HepG2 (cell line): ENCODE results near the gene DCDC1. TPM values are rescaled to one million over a fixed set of nuclear protein-coding genes. Genes with fewer than 3 reads are reported as not detected.

Experiments
- ARNT ChIP-seq: fragments of 450-650 bp; IDR thresholded peaks from 2 replicates; pipeline ENCODE4 v1.6.1; 2017
- ATF5 ChIP-seq: sonication (generic); formaldehyde crosslinking; IDR thresholded peaks from 2 replicates; pipeline ENCODE4 v1.4.0; 2020; ENCODE audit warnings: mild to moderate bottlenecking, low read depth, missing genetic modification reagents
- FOXK1 ChIP-seq: sonication (generic); formaldehyde crosslinking; IDR thresholded peaks from 2 replicates; pipeline ENCODE4 v1.4.0; 2020; ENCODE audit warnings: low read depth, missing genetic modification reagents, borderline replicate concordance
- GFI1 ChIP-seq: sonication (generic); formaldehyde crosslinking; IDR thresholded peaks from 2 replicates; pipeline ENCODE4 v1.5.0; 2020; ENCODE audit warnings: missing genetic modification reagents, mild to moderate bottlenecking, borderline replicate concordance
- HOXA3 ChIP-seq: sonication (generic); formaldehyde crosslinking; IDR thresholded peaks from 2 replicates; pipeline ENCODE4 v1.5.0; 2020; ENCODE audit warnings: missing genetic modification reagents
- MIXL1 ChIP-seq: IDR thresholded peaks from 2 replicates; pipeline ENCODE4 v1.6.1; 2016
- PLRG1 ChIP-seq: fragments of 450-650 bp; conservative IDR thresholded peaks from 2 replicates; pipeline ENCODE4 v1.6.1; 2016
- POGK ChIP-seq: sonication (generic); formaldehyde crosslinking; conservative IDR thresholded peaks from 2 replicates; pipeline ENCODE4 v1.8.0; 2022; ENCODE audit warnings: mild to moderate bottlenecking, moderate library complexity, missing genetic modification reagents
- POGZ ChIP-seq: sonication (generic); formaldehyde crosslinking; IDR thresholded peaks from 2 replicates; pipeline ENCODE4 v1.4.0; 2020; ENCODE audit warnings: mild to moderate bottlenecking, missing genetic modification reagents
- REPIN1 ChIP-seq: sonication (generic); formaldehyde crosslinking; IDR thresholded peaks from 2 replicates; pipeline ENCODE4 v1.8.0; 2022; ENCODE audit warnings: missing genetic modification reagents, low read depth, mild to moderate bottlenecking, borderline replicate concordance
- REST ChIP-seq, 2 experiments: IDR thresholded peaks; 2 replicates each; pipeline ENCODE4 v1.6.1; 2011 to 2012; ENCODE audit warnings: low read length in 2 of 2, borderline replicate concordance in 1 of 2, low read depth in 1 of 2, mild to moderate bottlenecking in 1 of 2, moderate library complexity in 1 of 2
- RFXAP ChIP-seq: sonication (generic); formaldehyde crosslinking; IDR thresholded peaks from 2 replicates; pipeline ENCODE4 v1.4.0; 2020; ENCODE audit warnings: missing genetic modification reagents, borderline replicate concordance
- SP1 ChIP-seq, 2 experiments: fragments of 450-650 bp in 1 of 2; sonication (generic) in 1 of 2; formaldehyde crosslinking in 1 of 2; IDR thresholded peaks; 2 replicates each; pipeline versions ENCODE4 v1.4.0 to v1.6.1; 2016 to 2020; ENCODE audit warnings: missing genetic modification reagents in 1 of 2
- SP2 ChIP-seq: sonication (generic); formaldehyde crosslinking; IDR thresholded peaks from 2 replicates; pipeline ENCODE4 v1.5.1; 2020; ENCODE audit warnings: mild to moderate bottlenecking, missing genetic modification reagents
- TRIM22 ChIP-seq: fragments of 450-650 bp; IDR thresholded peaks from 2 replicates; pipeline ENCODE4 v1.6.1; 2017
- ZBTB1 ChIP-seq: sonication (generic); formaldehyde crosslinking; IDR thresholded peaks from 2 replicates; pipeline ENCODE4 v1.4.0; 2020; ENCODE audit warnings: missing genetic modification reagents, borderline replicate concordance
- ZNF225 ChIP-seq: sonication (generic); formaldehyde crosslinking; IDR thresholded peaks from 2 replicates; pipeline ENCODE4 v1.4.0; 2020; ENCODE audit warnings: mild to moderate bottlenecking, missing genetic modification reagents
- ZNF362 ChIP-seq: sonication (generic); formaldehyde crosslinking; IDR thresholded peaks from 2 replicates; pipeline ENCODE4 v1.4.0; 2020; ENCODE audit warnings: missing genetic modification reagents, mild to moderate bottlenecking, borderline replicate concordance
- ZNF556 ChIP-seq: sonication (generic); formaldehyde crosslinking; IDR thresholded peaks from 2 replicates; pipeline ENCODE4 v1.4.0; 2020; ENCODE audit warnings: mild to moderate bottlenecking, missing genetic modification reagents, borderline replicate concordance
- ZNF780A ChIP-seq: sonication (generic); formaldehyde crosslinking; IDR thresholded peaks from 2 replicates; pipeline ENCODE4 v1.8.0; 2022; ENCODE audit warnings: mild to moderate bottlenecking, missing genetic modification reagents, moderate library complexity
- polyA plus RNA-seq, 8 experiments: library from polyadenylated mRNA; depleted of rRNA in 3 of 8; stranded (reverse) in 7 of 8; unstranded in 1 of 8; fragments of >200 nt; fragmentation: Illumina TruSeq in 4 of 8; extraction: Trizol in 4 of 8; gene quantifications; 2 replicates each; pipeline versions ENCODE4 v1.2.1 to v1.2.3, GENCODE V29; 2011 to 2016; ENCODE audit warnings: low read depth in 4 of 8, missing spikeins in 1 of 8, mixed read lengths in 1 of 8; ENCODE audit not compliant: insufficient read depth in 1 of 8
- total RNA-seq, 5 experiments: library from RNA; depleted of rRNA; stranded (reverse); fragments of >200 nt; fragmentation: Illumina TruSeq; extraction: Trizol; gene quantifications; 2 replicates each; pipeline ENCODE4 v1.2.3, GENCODE V29; 2016; ENCODE audit warnings: low read depth in 1 of 5

DCDC1 gene
- total and polyA plus RNA-seq, 2 of the 13 experiments (the other 11 are each of a cell fraction or from before 2014, with no cell fraction given), result 0.12 to 0.27 TPM

- TF ChIP-seq GFI1 (CRISPR knock-in tag) (0 out of 2 replicates have a peak, but pooled peaks have one; percentile 31), POGZ (CRISPR knock-in tag) (peak; percentile 96), RFXAP (CRISPR knock-in tag) (peak; percentile 35; the same call in 1 of the 2 replicates), ZNF780A (CRISPR knock-in tag) (no peak), SP2 (peak; percentile 61), POGK (CRISPR knock-in tag) (peak; percentile 80), ZBTB1 (CRISPR knock-in tag) (no peak), MIXL1 (CRISPR knock-in tag) (0 out of 2 replicates have a peak, but pooled peaks have one; percentile 49), ZNF225 (CRISPR knock-in tag) (no peak), ARNT (no peak), ATF5 (CRISPR knock-in tag) (no peak), TRIM22 (no peak), ZNF362 (CRISPR knock-in tag) (0 out of 2 replicates have a peak, but pooled peaks have one; percentile 15), HOXA3 (CRISPR knock-in tag) (peak; percentile 90), SP1 (IDR thresholded peaks at IDR 0.05) (no peak), SP1 (CRISPR knock-in tag; IDR thresholded peaks at IDR 0.05) (peak; percentile 77), REST (IDR thresholded peaks at IDR 0.05; ENCODE audit: borderline replicate concordance in 1 of 2, low read depth in 1 of 2, low read length in 2 of 2) (no peak; a peak in 1 of 4 replicates), REPIN1 (CRISPR knock-in tag) (no peak), PLRG1 (no peak), FOXK1 (peak; percentile 87; the same call in 1 of the 2 replicates), ZNF556 (CRISPR knock-in tag) (peak; percentile 70; the same call in 1 of the 2 replicates)
These were observed at the start of gene DCDC1, which contains the start of gene DNAJC24 (continued) for GRCh38 chr11:31369348-31370329.
